ENCODE measurements around the gene PPP1R37.
"Not testable (repeated sequence)": the region's sequence is repeated elsewhere in the genome, so short reads cannot be mapped to it uniquely, and the experiment has no call there.

PPP1R37 gene

GRCh38 chr19:45113628-45114027 is 20.6 kb downstream of the PPP1R37 start:
- no peak for DNase-seq (ENCODE audit: low read depth in 1 of 2, low spot score in 1 of 2)

GRCh38 chr19:45114116-45114515 is 21.1 kb downstream of the PPP1R37 start:
- no peak for DNase-seq (ENCODE audit: low read depth in 1 of 2, low spot score in 1 of 2)

GRCh38 chr19:45115809-45116615 is 23.0 kb downstream of the PPP1R37 start:
- DNase-seq (ENCODE audit: low read depth in 1 of 2, low spot score in 1 of 2) = no peak

GRCh38 chr19:45117167-45117594 is 24.2 kb downstream of the PPP1R37 start:
- peak in 1 of 2 donors; percentile 18 for DNase-seq (ENCODE audit: low read depth in 1 of 2, low spot score in 1 of 2)

GRCh38 chr19:45117671-45118070 is 24.7 kb downstream of the PPP1R37 start:
- no peak for DNase-seq (ENCODE audit: low read depth in 1 of 2, low spot score in 1 of 2)

GRCh38 chr19:45118106-45118505 is 25.1 kb downstream of the PPP1R37 start:
- DNase-seq (ENCODE audit: low read depth in 1 of 2, low spot score in 1 of 2) = no peak

- not testable (repeated sequence) for DNase-seq (ENCODE audit: low read depth in 1 of 2, low spot score in 1 of 2)
These were observed 25.8 kb downstream of the PPP1R37 start for GRCh38 chr19:45118591-45119355.

GRCh38 chr19:45119582-45119981 is 26.6 kb downstream of the PPP1R37 start:
- no peak for DNase-seq (ENCODE audit: low read depth in 1 of 2, low spot score in 1 of 2)

GRCh38 chr19:45121827-45122345 is 28.9 kb downstream of the PPP1R37 start:
- no peak for DNase-seq (ENCODE audit: low read depth in 1 of 2, low spot score in 1 of 2)

GRCh38 chr19:45122832-45123231 is 29.9 kb downstream of the PPP1R37 start:
- DNase-seq (ENCODE audit: low read depth in 1 of 2, low spot score in 1 of 2) = no peak

GRCh38 chr19:45123440-45123850 is 30.5 kb downstream of the PPP1R37 start:
- DNase-seq (ENCODE audit: low read depth in 1 of 2, low spot score in 1 of 2) = no peak

GRCh38 chr19:45124021-45124420 is 31.0 kb downstream of the PPP1R37 start:
- no peak for DNase-seq (ENCODE audit: low read depth in 1 of 2, low spot score in 1 of 2)

GRCh38 chr19:45125360-45125759 is 32.4 kb downstream of the PPP1R37 start:
- DNase-seq (ENCODE audit: low read depth in 1 of 2, low spot score in 1 of 2) = no peak

GRCh38 chr19:45125975-45126493 is 33.1 kb downstream of the PPP1R37 start:
- peak; percentile 37 to 42 for DNase-seq (ENCODE audit: low read depth in 1 of 2, low spot score in 1 of 2)

- no peak for DNase-seq (ENCODE audit: low read depth in 1 of 2, low spot score in 1 of 2)
These were observed 33.7 kb downstream of the PPP1R37 start for GRCh38 chr19:45126654-45127053.

GRCh38 chr19:45128146-45128545 is 35.2 kb downstream of the PPP1R37 start:
- no peak for DNase-seq (ENCODE audit: low read depth in 1 of 2, low spot score in 1 of 2)

- no peak for DNase-seq (ENCODE audit: low read depth in 1 of 2, low spot score in 1 of 2)
These were observed 35.8 kb downstream of the PPP1R37 start for GRCh38 chr19:45128806-45129205.

- no peak for DNase-seq (ENCODE audit: low read depth in 1 of 2, low spot score in 1 of 2)
These were observed 37.3 kb downstream of the PPP1R37 start for GRCh38 chr19:45130236-45130635.

GRCh38 chr19:45130888-45131615 is 38.1 kb downstream of the PPP1R37 start:
- no peak for DNase-seq (ENCODE audit: low read depth in 1 of 2, low spot score in 1 of 2)

- no peak for DNase-seq (ENCODE audit: low read depth in 1 of 2, low spot score in 1 of 2)
These were observed 40.7 kb downstream of the PPP1R37 start for GRCh38 chr19:45133661-45134060.
